ENCODE measurements around the gene FUT8.

FUT8 gene

GRCh38 chr14:65558363-65558762 is 145.8 kb downstream of the FUT8 start:
- DNase-seq (ENCODE audit: low read depth in 2 of 2) = no peak

GRCh38 chr14:65560340-65561027 is 148.0 kb downstream of the FUT8 start:
- DNase-seq (ENCODE audit: low read depth in 2 of 2) = no peak

GRCh38 chr14:65564370-65564769 is 151.8 kb downstream of the FUT8 start:
- no peak for DNase-seq (ENCODE audit: low read depth in 2 of 2)

GRCh38 chr14:65565948-65566347 is 153.4 kb downstream of the FUT8 start:
- no peak for DNase-seq (ENCODE audit: low read depth in 2 of 2)

GRCh38 chr14:65566820-65567522 is 154.4 kb downstream of the FUT8 start:
- DNase-seq (ENCODE audit: low read depth in 2 of 2) = no peak

GRCh38 chr14:65574611-65575010 is 162.1 kb downstream of the FUT8 start:
- DNase-seq (ENCODE audit: low read depth in 2 of 2) = no peak

GRCh38 chr14:65575389-65575788 is 162.9 kb downstream of the FUT8 start:
- no peak for DNase-seq (ENCODE audit: low read depth in 2 of 2)

- DNase-seq (ENCODE audit: low read depth in 2 of 2) = no peak
Measured at GRCh38 chr14:65580973-65581372, 168.4 kb downstream of the FUT8 start.

- DNase-seq (ENCODE audit: low read depth in 2 of 2) = no peak
Measured at GRCh38 chr14:65581378-65581777, 168.8 kb downstream of the FUT8 start.

- DNase-seq (ENCODE audit: low read depth in 2 of 2) = no peak
Measured at GRCh38 chr14:65581799-65582198, 169.3 kb downstream of the FUT8 start.

- DNase-seq (ENCODE audit: low read depth in 2 of 2) = no peak
Measured at GRCh38 chr14:65585216-65585615, 172.7 kb downstream of the FUT8 start.

GRCh38 chr14:65588426-65589140 is 176.1 kb downstream of the FUT8 start:
- DNase-seq (ENCODE audit: low read depth in 2 of 2) = no peak

GRCh38 chr14:65594153-65594881 is 181.8 kb downstream of the FUT8 start:
- no peak for DNase-seq (ENCODE audit: low read depth in 2 of 2)

- DNase-seq (ENCODE audit: low read depth in 2 of 2) = no peak
Measured at GRCh38 chr14:65594882-65595237, 182.3 kb downstream of the FUT8 start.

GRCh38 chr14:65599375-65599774 is 186.8 kb downstream of the FUT8 start:
- DNase-seq (ENCODE audit: low read depth in 2 of 2) = no peak

- DNase-seq (ENCODE audit: low read depth in 2 of 2) = no peak
Measured at GRCh38 chr14:65600742-65601141, 188.2 kb downstream of the FUT8 start.

- DNase-seq (ENCODE audit: low read depth in 2 of 2) = no peak
Measured at GRCh38 chr14:65604535-65604934, 192.0 kb downstream of the FUT8 start.

GRCh38 chr14:65604936-65605335 is 192.4 kb downstream of the FUT8 start:
- DNase-seq (ENCODE audit: low read depth in 2 of 2) = no peak

- no peak for DNase-seq (ENCODE audit: low read depth in 2 of 2)
Measured at GRCh38 chr14:65606460-65606859, 193.9 kb downstream of the FUT8 start.

GRCh38 chr14:65613131-65613650 is 200.7 kb downstream of the FUT8 start:
- no peak for DNase-seq (ENCODE audit: low read depth in 2 of 2)

GRCh38 chr14:65618996-65619395 is 206.5 kb downstream of the FUT8 start:
- no peak for DNase-seq (ENCODE audit: low read depth in 2 of 2)

GRCh38 chr14:65620195-65620594 is 207.7 kb downstream of the FUT8 start:
- DNase-seq (ENCODE audit: low read depth in 2 of 2) = no peak
